Measurements from ENCODE around the gene NGEF.

DNA sequence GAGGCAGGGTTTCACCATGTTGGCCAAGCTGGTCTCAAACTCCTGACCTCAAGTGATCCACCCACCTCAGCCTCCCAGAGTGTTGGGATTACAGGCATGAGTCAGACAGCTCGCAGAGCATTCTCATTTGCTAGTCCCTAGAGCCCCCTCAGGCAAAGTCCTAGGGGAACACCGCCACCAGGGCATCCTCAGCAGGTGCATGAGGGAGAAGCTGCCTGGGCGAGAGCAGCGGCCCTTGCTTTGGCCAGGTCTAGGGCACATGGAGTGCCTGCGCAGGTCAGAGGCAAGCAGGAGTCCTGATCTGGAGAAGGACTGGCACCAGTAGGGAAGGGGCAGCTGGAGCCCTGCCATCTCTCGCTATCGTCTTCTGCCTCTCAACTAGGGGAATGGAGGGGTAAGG is 32.4 kb downstream of the NGEF start:
- TF ChIP-seq, protein P1, sequence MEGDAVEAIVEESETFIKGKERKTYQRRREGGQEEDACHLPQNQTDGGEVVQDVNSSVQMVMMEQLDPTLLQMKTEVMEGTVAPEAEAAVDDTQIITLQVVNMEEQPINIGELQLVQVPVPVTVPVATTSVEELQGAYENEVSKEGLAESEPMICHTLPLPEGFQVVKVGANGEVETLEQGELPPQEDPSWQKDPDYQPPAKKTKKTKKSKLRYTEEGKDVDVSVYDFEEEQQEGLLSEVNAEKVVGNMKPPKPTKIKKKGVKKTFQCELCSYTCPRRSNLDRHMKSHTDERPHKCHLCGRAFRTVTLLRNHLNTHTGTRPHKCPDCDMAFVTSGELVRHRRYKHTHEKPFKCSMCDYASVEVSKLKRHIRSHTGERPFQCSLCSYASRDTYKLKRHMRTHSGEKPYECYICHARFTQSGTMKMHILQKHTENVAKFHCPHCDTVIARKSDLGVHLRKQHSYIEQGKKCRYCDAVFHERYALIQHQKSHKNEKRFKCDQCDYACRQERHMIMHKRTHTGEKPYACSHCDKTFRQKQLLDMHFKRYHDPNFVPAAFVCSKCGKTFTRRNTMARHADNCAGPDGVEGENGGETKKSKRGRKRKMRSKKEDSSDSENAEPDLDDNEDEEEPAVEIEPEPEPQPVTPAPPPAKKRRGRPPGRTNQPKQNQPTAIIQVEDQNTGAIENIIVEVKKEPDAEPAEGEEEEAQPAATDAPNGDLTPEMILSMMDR (IDR thresholded peaks at IDR 0.05; ENCODE audit: borderline replicate concordance, extremely low read depth, low read length, poor library complexity, severe bottlenecking), result no peak
- TF ChIP-seq EZH2 (IDR thresholded peaks at IDR 0.05; ENCODE audit: borderline replicate concordance, low read depth, low read length, severe bottlenecking), result no peak
